Anterior cingulate cortex (tissue), 58 donors: ENCODE data around the gene NAPSA.
A peak's percentile ranks its signal among the peaks of the same experiment; 100 is the strongest.
"Not testable (repeated sequence)": the region's sequence is repeated elsewhere in the genome, so short reads cannot be mapped to it uniquely, and the experiment has no call there.

Source experiments
- DNase-seq, 58 donors: peaks; one replicate each; lab custom pipeline; 2025; lab: John Stamatoyannopoulos, UW

The NAPSA gene

DNA sequence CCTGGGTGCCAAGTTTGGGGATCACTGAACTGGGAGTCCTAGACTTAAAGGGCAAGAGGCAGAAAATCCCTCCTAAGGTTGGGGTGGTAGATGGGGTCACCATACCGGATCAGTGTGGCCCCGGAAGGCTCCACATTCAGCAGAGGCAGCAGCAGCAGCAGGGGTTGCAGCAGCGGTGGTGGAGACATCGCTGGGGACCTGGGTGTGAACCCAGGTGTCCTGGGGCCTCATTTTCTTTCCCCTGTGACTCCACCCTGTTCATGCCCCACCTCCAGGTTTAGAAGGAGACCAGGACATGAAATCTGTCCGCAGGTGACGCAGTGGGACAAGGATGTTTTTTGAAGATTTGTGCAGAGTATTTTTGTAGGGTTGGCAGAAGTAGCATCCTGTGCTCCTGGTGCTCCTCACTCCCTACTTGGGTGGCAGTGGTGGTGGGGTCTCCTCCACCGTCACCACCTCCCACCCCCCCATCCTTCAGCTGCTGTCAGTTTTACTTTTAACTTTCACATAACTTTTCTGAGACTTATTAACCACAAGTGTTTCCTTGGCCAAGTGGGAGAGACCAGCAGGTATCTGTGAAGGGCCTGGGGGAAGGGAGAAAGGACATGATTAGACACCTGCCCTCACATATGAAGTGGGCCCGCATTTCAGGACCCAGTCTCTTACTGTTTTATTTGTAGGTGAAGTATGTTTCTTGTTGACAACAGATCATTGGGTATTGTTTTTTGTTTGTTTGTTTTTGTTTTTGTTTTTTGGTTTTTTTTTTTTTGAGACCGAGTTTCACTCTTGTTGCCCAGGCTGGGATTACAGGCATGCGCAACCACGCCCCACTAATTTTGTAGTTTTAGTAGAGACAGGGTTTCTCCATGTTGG is at the start of gene NAPSA:
TSS of gene NAPSA (minus strand) at position 206 of the 873 bp plus-strand sequence. CDS start at position 188, 18 bp downstream.
- no peak for DNase-seq

GRCh38 chr19:50413531-50413930 is 48.1 kb upstream of the NAPSA start:
- DNase-seq = no peak

DNA sequence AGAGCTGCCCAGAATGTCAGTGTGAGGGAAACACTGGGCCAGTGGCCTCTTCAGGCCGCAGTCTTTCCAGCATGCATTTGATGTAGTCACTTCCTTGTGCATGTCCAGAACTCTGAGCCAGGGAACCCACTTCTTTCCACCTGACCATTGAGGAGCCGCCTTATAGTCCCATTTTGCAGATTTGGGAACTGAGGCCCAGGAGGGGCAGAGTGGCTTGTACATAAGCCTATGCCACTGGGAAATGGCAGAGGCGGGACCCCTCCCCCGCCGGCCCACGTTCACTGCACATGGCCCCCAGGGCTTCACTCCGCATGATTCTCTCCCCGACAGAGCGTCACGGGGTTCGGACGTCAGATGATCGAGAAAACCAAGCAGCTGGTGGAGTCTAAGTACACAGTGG is 47.7 kb upstream of the NAPSA start:
- no peak for DNase-seq

- DNase-seq = no peak
Observed at GRCh38 chr19:50412419-50412818, 47.0 kb upstream of the NAPSA start.

GRCh38 chr19:50410109-50410508 is 44.7 kb upstream of the NAPSA start:
- no peak for DNase-seq

GRCh38 chr19:50409347-50409746 is 43.9 kb upstream of the NAPSA start:
- no peak for DNase-seq

GRCh38 chr19:50406829-50407228 is 41.4 kb upstream of the NAPSA start:
- DNase-seq = no peak

GRCh38 chr19:50406156-50406820 is 40.8 kb upstream of the NAPSA start:
- DNase-seq = no peak

- DNase-seq = no peak
Observed at GRCh38 chr19:50402544-50403301, 37.3 kb upstream of the NAPSA start.

DNA sequence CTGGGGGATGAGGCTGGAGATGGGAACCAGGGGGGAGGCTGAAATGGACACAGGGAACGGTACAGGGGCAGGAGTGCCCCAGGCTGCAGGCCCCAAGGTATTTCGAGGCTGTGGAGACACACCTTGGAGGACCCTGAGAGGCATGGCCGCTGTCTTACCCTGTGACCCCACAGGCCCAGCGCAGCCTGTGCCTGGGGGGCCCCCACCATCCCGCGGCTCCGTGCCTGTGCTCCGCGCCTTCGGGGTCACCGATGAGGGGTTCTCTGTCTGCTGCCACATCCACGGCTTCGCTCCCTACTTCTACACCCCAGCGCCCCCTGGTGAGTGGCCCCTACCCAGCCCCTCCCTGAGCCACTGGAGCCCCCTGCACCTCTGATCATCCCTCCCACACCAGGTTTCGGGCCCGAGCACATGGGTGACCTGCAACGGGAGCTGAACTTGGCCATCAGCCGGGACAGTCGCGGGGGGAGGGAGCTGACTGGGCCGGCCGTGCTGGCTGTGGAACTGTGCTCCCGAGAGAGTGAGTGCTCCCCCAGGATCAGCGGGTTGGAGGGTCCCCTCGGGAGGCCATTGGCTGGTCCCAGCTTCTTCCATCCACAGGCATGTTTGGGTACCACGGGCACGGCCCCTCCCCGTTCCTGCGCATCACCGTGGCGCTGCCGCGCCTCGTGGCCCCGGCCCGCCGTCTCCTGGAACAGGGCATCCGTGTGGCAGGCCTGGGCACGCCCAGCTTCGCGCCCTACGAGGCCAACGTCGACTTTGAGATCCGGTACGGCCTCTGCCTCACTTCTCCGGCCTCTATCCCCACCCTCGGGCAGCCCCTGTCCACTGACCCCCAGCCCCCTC is 36.4 kb upstream of the NAPSA start:
- DNase-seq = no peak

GRCh38 chr19:50399368-50399745 is 33.9 kb upstream of the NAPSA start:
- DNase-seq = no peak

DNA sequence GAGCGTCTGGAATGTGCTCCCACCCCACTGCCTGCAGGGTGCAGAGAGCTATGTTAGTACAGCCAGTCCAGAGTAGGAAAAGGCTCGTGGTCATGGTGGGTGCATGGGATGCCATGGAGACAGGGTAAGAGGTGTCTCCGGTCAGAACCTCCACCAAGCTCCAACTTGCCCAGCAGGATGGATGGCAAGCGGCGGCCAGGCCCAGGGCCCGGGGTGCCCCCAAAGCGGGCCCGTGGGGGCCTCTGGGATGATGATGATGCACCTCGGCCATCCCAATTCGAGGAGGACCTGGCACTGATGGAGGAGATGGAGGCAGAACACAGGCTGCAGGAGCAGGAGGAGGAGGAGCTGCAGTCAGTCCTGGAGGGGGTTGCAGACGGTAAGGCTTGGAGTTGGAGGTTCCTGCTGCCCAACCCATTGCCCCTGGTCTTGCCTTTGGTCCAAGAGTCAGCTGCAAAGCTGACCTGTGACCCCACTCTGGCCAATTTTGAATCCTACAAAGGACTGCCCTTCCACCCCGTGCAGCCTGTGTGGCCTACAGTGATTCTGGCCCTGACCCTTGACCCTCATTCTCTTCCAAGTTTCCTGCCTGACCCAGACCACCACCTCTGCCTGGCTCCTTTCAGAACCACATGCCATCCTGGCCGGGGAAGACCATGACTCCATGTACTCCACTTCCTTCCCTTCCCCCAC is 33.4 kb upstream of the NAPSA start:
- no peak for DNase-seq

- DNase-seq = no peak
Observed at GRCh38 chr19:50394017-50394416, 28.6 kb upstream of the NAPSA start.

DNA sequence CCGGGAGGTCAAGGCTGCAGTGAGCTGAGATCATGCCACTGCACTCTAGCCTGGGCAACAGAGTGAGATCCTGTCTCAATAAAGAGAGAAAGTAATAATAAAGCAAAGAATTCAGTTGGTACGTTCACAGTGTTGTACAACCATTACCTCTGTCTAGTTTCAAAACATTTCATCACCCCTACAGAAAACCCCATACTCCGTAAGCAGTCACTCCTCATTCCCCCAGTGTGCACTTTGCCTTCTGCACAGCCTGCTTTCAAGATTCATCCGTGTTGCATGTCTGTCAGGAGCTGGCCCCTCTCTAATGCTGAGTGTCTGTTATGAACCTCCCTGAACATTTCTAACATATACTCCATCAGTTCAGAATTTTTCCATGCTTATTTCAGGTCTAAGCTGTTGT is 28.1 kb upstream of the NAPSA start:
- no peak for DNase-seq

DNA sequence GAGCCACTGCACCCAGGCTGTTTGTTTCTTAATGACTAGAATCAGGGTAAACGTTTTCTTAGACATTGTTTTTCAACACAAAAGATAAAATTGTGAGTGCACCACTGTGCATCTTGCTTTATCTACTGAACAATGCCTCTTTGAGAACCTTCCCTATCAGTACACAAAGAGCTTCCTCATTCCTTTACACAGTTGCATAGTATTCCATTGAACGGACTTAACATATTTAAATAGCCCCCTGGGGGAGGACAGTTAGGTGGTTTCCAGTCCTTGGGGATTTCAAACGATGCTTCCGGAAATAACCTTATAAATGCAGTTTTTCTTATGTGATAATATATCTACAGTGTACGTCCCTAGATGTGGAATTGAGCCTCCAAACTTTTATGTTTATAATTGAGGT is 27.3 kb upstream of the NAPSA start:
- DNase-seq = no peak

DNA sequence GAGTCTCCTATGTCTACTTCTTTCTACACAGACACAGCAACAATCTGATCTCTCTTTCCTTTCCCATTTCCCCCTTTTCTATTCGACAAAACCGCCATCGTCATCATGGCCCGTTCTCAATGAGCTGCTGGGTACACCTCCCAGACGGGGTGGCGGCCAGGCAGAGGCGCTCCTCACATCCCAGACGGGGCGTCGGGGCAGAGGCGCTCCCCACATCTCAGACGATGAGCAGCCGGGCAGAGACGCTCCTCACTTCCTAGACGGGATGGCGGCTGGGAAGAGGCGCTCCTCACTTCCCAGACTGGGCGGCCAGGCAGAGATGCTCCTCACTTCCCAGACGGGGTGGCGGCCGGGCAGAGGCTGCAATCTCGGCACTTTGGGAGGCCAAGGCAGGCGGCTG is 25.5 kb upstream of the NAPSA start:
- not testable (repeated sequence) for DNase-seq

DNA sequence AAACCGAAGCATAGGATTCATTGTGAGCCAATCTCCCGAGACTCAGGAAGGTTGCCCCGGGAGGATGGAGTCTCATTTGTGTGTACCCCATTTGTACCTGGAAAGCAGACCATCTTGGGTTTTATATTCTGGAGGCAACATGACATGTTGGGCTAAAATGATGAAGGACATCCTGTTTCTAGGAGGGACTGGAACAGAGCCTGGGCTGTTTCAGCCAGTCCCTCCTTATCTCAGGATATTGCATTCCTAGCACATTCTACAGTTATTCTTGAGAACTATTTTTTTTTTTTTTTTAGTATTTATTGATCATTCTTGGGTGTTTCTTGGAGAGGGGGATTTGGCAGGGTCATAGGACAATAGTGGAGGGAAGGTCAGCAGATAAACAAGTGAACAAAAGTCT is 24.9 kb upstream of the NAPSA start:
- DNase-seq = not testable (repeated sequence)

- peak in 24 of 58 donors; percentile 7 to 68 (median 31) for DNase-seq
Observed at GRCh38 chr19:50387868-50388245, 22.4 kb upstream of the NAPSA start.

- DNase-seq = peak in 13 of 58 donors; percentile 8 to 50 (median 32)
Observed at GRCh38 chr19:50387176-50387867, 21.9 kb upstream of the NAPSA start.
